ENCODE results near the gene FKBP5.
"Not testable (repeated sequence)": the region's sequence is repeated elsewhere in the genome, so short reads cannot be mapped to it uniquely, and the experiment has no call there.

The FKBP5 gene

DNA sequence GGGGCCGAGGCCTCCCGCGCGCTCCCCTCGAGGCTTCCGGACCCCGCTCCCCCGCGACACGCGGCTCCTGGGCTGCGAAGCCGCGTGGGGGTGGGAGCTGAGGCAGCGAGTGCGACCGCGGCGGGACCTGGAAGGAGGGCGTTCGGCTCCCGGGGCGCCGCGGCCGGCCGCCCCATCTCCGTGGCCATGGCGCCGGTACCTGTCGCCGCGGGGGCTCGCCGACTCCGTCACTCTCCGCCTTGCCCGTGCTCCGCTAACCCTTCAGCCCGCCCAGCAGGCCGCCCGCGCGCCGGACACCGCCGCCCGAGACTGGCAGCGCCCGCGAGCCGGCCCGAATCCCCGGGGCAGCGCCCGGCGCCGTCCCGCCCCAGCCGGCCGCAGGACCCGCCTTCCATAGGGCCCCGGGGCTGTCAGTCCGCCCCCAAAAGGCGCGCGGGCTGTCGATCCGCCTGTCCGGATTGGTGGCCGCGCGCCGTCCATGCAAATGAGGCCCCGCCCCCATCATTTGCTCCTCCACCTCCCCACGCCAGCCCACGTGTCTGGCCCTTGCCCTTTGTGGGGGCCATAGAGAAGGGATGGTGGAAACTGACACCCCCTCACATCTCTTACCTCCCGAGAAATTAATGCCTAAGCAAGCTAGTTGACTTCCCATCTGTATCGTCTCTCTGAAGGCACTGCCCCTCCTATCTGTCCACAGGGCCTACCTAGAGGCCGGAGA, at the start of gene FKBP5:
Gene FKBP5, minus strand, starts transcription at position 311 of the 718 bp plus-strand sequence. CDS start 46,091 bp downstream, outside the sequence.
- DNase-seq (ENCODE audit: low read depth), result peak; percentile 83
- peak within 1 kb of the TSS; percentile 83 for H3K4me3 ChIP-seq (ENCODE audit: control insufficient read depth, low read depth, low read length)
- TF ChIP-seq, protein P1, sequence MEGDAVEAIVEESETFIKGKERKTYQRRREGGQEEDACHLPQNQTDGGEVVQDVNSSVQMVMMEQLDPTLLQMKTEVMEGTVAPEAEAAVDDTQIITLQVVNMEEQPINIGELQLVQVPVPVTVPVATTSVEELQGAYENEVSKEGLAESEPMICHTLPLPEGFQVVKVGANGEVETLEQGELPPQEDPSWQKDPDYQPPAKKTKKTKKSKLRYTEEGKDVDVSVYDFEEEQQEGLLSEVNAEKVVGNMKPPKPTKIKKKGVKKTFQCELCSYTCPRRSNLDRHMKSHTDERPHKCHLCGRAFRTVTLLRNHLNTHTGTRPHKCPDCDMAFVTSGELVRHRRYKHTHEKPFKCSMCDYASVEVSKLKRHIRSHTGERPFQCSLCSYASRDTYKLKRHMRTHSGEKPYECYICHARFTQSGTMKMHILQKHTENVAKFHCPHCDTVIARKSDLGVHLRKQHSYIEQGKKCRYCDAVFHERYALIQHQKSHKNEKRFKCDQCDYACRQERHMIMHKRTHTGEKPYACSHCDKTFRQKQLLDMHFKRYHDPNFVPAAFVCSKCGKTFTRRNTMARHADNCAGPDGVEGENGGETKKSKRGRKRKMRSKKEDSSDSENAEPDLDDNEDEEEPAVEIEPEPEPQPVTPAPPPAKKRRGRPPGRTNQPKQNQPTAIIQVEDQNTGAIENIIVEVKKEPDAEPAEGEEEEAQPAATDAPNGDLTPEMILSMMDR (conservative IDR thresholded peaks at IDR 0.05; ENCODE audit: control insufficient read depth, insufficient read depth, low read depth, low read length), result no peak

DNA sequence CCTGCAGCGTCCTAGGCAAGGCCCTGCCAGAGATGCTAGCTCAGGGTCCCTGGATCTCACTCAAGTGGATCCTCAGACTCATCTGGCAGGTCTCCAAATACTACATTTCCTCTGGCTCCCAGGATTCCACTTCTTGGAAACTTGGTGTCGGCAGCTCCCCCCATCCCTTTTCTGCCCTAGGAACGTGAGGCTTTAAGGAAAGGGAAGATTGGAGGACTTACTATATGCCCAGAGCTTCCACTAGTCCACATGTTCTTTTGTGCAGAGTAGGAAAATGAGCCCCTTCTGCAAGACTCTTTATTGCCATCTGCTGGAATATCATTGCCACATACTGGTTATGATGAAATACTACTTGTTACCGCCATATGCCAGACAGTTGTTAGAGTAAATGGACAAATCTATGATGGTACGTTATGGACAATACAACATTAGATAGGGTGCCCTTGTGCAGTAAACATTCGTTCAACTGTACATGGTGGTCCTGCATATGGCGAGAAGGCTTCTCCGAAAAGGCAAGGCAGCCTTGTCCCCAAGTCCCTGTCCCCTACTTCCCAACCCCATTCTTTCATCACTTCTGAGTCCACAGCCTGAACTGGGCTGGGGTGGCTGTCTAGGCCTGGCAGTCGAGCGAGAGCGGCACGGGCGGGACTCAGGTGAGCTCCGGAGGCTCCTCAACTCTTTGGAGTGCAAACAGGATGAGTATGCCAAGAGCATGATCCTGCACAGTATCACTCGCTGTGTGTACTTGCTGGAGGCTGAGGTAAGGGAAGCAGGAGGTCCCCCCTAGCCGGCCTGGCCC, 48.9 kb upstream of the FKBP5 start:
- peak; percentile 88 for DNase-seq (ENCODE audit: low read depth)
- no peak overlapping the region for H3K4me3 ChIP-seq (ENCODE audit: control insufficient read depth, low read depth, low read length)
- TF ChIP-seq, protein P1 (conservative IDR thresholded peaks at IDR 0.05; ENCODE audit: control insufficient read depth, insufficient read depth, low read depth, low read length), result peak; percentile 92

DNA sequence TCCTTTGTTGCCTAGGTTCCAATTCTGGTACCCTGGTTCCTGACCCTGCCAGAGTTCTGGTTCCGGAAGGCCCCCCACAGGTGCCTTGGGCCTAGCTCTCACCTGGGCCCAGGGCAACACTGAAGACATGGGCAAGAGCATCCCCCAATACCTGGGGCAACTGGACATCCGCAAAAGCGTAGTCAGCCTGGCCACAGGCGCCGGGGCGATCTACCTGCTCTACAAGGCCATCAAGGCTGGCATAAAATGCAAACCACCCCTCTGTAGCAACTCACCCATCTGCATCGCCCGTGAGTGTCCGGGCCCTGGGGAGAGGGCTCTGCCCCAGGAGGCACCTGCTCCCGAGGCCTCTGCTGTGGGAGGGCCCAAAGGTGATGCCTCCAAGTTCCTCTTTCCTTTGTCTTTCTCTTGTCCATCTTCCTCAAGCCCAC, 48.3 kb upstream of the FKBP5 start, which contains the start of gene ARMC12:
Gene ARMC12, plus strand, starts transcription at position 51 of the 431 bp plus-strand sequence. Its CDS starts 77 bp downstream, at position 128.
- H3K4me3 ChIP-seq (ENCODE audit: control insufficient read depth, low read depth, low read length), result no peak within 1 kb of the TSS
- DNase-seq (ENCODE audit: low read depth), result no peak
- TF ChIP-seq, protein P1 (conservative IDR thresholded peaks at IDR 0.05; ENCODE audit: control insufficient read depth, insufficient read depth, low read depth, low read length), result no peak

DNA sequence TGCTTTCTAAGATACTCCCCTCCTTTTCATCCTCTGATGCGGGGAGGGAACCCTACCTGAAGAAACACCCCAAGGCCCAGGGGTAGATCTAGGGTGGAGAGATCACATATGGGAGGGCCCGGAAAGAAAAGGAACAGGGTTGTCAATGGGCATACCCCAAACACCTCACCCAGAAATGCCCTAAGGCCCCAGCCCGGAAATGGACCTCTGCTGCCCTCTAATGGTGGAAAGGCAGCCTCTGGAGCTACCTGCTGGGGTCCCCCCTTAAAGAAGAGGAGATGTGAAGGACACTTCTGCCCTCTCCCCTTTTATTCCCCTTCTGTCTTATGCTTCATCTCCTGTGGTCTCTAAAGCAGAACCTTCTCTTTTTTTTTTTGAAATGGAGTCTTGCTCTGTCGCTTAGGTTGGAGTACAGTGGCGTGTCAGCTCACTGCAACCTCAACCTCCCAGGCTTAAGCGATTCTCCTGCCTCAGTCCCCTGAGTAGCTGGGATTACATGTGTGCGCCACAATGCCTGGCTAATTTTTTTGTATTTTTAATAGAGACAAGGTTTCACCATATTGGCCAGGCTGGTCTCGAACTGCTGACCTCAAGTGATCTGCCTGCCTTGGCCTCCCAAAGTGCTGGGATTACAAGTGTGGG, 47.7 kb upstream of the FKBP5 start:
- DNase-seq (ENCODE audit: low read depth), result peak; percentile 61
- H3K4me3 ChIP-seq (ENCODE audit: control insufficient read depth, low read depth, low read length), result no peak overlapping the region
- TF ChIP-seq, protein P1 (conservative IDR thresholded peaks at IDR 0.05; ENCODE audit: control insufficient read depth, insufficient read depth, low read depth, low read length), result peak; percentile 95

DNA sequence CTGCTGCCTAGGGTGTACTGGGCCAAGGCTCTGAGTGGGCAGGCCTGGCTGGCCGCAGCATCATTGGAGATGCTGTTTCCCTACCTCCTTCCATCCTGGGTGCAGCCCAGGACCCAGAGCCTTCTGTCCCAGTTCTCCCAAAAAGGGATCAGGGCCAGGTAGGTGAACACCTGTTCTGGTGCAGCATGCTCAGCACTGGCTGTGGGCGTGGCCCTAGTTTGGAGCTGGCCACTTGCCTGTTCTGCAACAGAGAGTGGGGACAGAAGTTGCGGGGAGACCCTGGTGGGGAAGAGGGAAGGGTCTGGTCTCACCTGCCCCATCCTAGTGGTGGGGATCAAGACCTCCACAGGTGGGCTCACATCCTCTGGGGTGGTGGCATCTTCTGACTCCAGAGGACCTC, 46.7 kb upstream of the FKBP5 start:
- no peak for DNase-seq (ENCODE audit: low read depth)
- TF ChIP-seq, protein P1 (conservative IDR thresholded peaks at IDR 0.05; ENCODE audit: control insufficient read depth, insufficient read depth, low read depth, low read length), result no peak
- no peak overlapping the region for H3K4me3 ChIP-seq (ENCODE audit: control insufficient read depth, low read depth, low read length)

DNA sequence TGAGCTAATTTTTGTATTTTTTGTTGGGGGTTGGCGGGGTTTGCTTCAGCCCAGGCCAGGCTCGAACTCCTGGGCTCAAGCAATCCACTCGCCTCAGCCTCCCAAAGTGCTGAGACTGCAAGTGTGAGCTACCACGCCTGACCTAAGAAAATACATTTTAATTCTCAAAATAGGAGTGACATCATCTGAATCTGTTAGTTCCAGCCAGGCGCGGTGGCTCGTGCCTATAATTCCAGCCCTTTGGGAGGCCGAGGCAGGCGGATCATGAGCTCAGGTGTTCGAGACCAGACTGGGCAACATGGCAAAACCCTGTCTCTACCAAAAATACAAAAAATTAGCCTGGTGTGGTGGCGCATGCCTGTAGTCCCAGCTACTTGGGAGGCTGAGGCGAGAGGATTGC, 45.6 kb upstream of the FKBP5 start:
- not testable (repeated sequence) for DNase-seq (ENCODE audit: low read depth); H3K4me3 ChIP-seq (ENCODE audit: control insufficient read depth, low read depth, low read length)
